Smooth muscle cell (in vitro differentiated cells): Measurements from ENCODE around the gene MEAF6. TPM values are rescaled to one million over a fixed set of nuclear protein-coding genes. Genes with fewer than 3 reads are reported as not detected.

ENCODE experiments used
- DNase-seq: peaks from one replicate; lab custom pipeline; 2025; ENCODE audit not compliant: unreplicated experiment; lab: John Stamatoyannopoulos, UW
- H2AFZ ChIP-seq: fragments of 200-600 bp; sonication (generic); 2 replicates; pipeline ENCODE4 v1.6.0; 2016; ENCODE audit warnings: antibody characterized with exemption, low read depth, mild to moderate bottlenecking
- H3F3A ChIP-seq: fragments of 200-600 bp; sonication (generic); 2 replicates; pipeline ENCODE4 v1.6.0; 2017; ENCODE audit warnings: antibody characterized with exemption, low read depth
- H3K27ac ChIP-seq: fragments of 200-600 bp; sonication (generic); 2 replicates; pipeline ENCODE4 v1.5.1; 2016; ENCODE audit warnings: low read depth, mild to moderate bottlenecking
- H3K27me3 ChIP-seq: fragments of 200-600 bp; sonication (generic); 2 replicates; pipeline ENCODE4 v1.6.1; 2016; ENCODE audit warnings: low read depth, mild to moderate bottlenecking
- H3K36me3 ChIP-seq: fragments of 200-600 bp; sonication (generic); 2 replicates; pipeline ENCODE4 v1.5.1; 2016; ENCODE audit warnings: low read depth
- H3K4me1 ChIP-seq: fragments of 200-600 bp; sonication (generic); 2 replicates; pipeline ENCODE4 v1.5.1; 2016; ENCODE audit warnings: low read depth
- H3K4me2 ChIP-seq: fragments of 200-600 bp; sonication (generic); 2 replicates; pipeline ENCODE4 v1.6.0; 2016; ENCODE audit warnings: mild to moderate bottlenecking
- H3K4me3 ChIP-seq: fragments of 200-600 bp; sonication (generic); 2 replicates; pipeline ENCODE4 v1.5.1; 2016; ENCODE audit warnings: mild to moderate bottlenecking
- H3K79me2 ChIP-seq: fragments of 200-600 bp; sonication (generic); 2 replicates; pipeline ENCODE4 v1.6.0; 2016; ENCODE audit warnings: low read depth, mild to moderate bottlenecking
- H3K9ac ChIP-seq: fragments of 200-600 bp; sonication (generic); 2 replicates; pipeline ENCODE4 v1.6.0; 2016; ENCODE audit warnings: low read depth
- H3K9me3 ChIP-seq: fragments of 200-600 bp; sonication (generic); replicated peaks from 2 replicates; pipeline ENCODE4 v1.5.1; 2016; ENCODE audit warnings: low read depth
- H4K20me1 ChIP-seq: fragments of 200-600 bp; sonication (generic); 2 replicates; pipeline ENCODE4 v1.6.0; 2016; ENCODE audit warnings: low read depth
- CTCF ChIP-seq: fragments of 200-600 bp; sonication (generic); IDR thresholded peaks from 2 replicates; pipeline ENCODE4 v1.5.1; 2017; ENCODE audit warnings: borderline replicate concordance, mild to moderate bottlenecking, antibody characterized with exemption; ENCODE audit not compliant: insufficient read depth, poor library complexity, severe bottlenecking
- WGBS: methylation state at CpG from one replicate; pipeline ENCODE4 v1.1.7; 2016; ENCODE audit warnings: low lambda C conversion rate; 5-methylcytosine and 5-hydroxymethylcytosine counted together
- polyA plus RNA-seq: library from polyadenylated mRNA; unstranded; fragments of >200 nt; fragmentation: Nextera tagmentation; extraction: Ambion mirVana; gene quantifications from 2 replicates; pipeline ENCODE4 v1.2.1, GENCODE V29; 2016
- total RNA-seq: library from RNA; depleted of rRNA; stranded (reverse); fragments of >200 nt; gene quantifications from 2 replicates; pipeline ENCODE4 v1.2.3, GENCODE V29; 2014

Gene MEAF6
- total and polyA plus RNA-seq, 2 experiments from 2014 or later = 58.8 to 87.6 TPM

GRCh38 chr1:37455516-37455915, 59.0 kb downstream of the MEAF6 start:
- Histone ChIP-seq H3K9ac (no peak overlapping the region), H3K79me2 (no peaks in the 10 kb centered on the region), H3F3A (no peaks in the 10 kb centered on the region), H3K9me3 (no peaks in the 10 kb centered on the region), H3K27me3 (no peaks in the 10 kb centered on the region), H3K36me3 (no peaks in the 10 kb centered on the region), H3K4me2 (no peak overlapping the region), H2AFZ (no peak overlapping the region), H3K27ac (no peak overlapping the region), H4K20me1 (no peaks in the 10 kb centered on the region), H3K4me1 (no peaks in the 10 kb centered on the region), H3K4me3 (no peak overlapping the region)
- no peak for TF ChIP-seq CTCF
- no peak for DNase-seq
- WGBS = 92% methylated on average over 10 of the region's 10 CpGs

- no peak overlapping the region for H3K27ac ChIP-seq
- H3K4me1 ChIP-seq = no peaks in the 10 kb centered on the region
- 79% methylated on average over 7 of the region's 7 CpGs for WGBS
- H3K9me3 ChIP-seq = no peaks in the 10 kb centered on the region
- H4K20me1 ChIP-seq = no peaks in the 10 kb centered on the region
- H3K4me2 ChIP-seq = no peak overlapping the region
- no peaks in the 10 kb centered on the region for H3F3A ChIP-seq
- H3K4me3 ChIP-seq = no peak overlapping the region
- no peak overlapping the region for H3K9ac ChIP-seq
- no peak for TF ChIP-seq CTCF
- no peaks in the 10 kb centered on the region for H3K27me3 ChIP-seq
- no peak overlapping the region for H2AFZ ChIP-seq
- no peaks in the 10 kb centered on the region for H3K36me3 ChIP-seq
- no peaks in the 10 kb centered on the region for H3K79me2 ChIP-seq
- no peak for DNase-seq
Observed at GRCh38 chr1:37453647-37454046, 60.9 kb downstream of the MEAF6 start.

DNA sequence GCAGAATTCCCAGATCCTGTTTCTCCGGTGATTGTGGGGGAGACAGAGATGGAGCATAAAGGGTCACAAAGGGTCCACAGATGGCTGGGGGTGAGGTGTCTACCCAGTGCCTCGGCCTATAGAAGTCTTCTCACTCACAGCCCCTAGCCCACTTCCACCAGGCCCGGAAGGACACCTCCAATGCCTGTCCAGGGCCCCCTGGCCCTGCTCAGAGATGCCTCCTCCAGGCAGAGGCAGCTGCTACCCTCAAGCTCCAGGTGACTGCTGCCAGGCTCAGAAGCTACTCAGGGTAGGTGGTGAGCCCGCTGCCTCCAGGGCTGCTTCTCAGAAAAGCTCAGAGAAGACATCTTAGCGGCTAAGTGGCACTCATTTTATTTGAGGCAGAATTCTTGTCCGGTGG, 62.1 kb downstream of the MEAF6 start:
- H2AFZ ChIP-seq = no peak overlapping the region
- no peaks in the 10 kb centered on the region for H4K20me1 ChIP-seq
- no peaks in the 10 kb centered on the region for H3F3A ChIP-seq
- no peak overlapping the region for H3K4me3 ChIP-seq
- H3K79me2 ChIP-seq = no peaks in the 10 kb centered on the region
- H3K4me1 ChIP-seq = no peaks in the 10 kb centered on the region
- H3K36me3 ChIP-seq = no peaks in the 10 kb centered on the region
- DNase-seq = no peak
- H3K27me3 ChIP-seq = no peaks in the 10 kb centered on the region
- H3K4me2 ChIP-seq = no peak overlapping the region
- WGBS = 56% methylated on average over 6 of the region's 6 CpGs
- TF ChIP-seq CTCF = no peak
- H3K9me3 ChIP-seq = no peaks in the 10 kb centered on the region
- no peak overlapping the region for H3K9ac ChIP-seq
- no peak overlapping the region for H3K27ac ChIP-seq

DNA sequence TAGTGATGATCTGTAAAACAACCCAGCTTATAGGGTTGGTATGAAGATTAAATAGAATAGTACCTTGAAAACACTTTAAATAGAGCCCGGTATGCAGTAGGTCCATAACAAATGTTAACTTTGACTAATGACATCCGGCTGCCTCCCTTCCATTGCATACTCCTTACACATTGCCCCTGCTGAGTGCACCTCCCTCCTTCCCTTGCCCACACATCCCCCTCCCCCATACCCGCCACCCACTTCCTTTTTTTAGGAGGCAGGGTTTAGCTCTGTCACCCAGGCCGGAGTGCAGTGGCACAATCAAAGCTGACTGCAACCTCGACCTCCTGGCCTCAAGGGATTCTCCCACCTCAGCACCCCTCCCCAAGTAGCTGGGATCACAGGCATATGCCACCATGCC, 64.6 kb downstream of the MEAF6 start:
- DNase-seq = no peak
- Histone ChIP-seq H3K9me3 (no peaks in the 10 kb centered on the region), H3K4me3 (no peak overlapping the region), H3K9ac (no peak overlapping the region), H3K36me3 (no peaks in the 10 kb centered on the region), H3K4me1 (no peaks in the 10 kb centered on the region), H3K79me2 (no peaks in the 10 kb centered on the region), H4K20me1 (no peaks in the 10 kb centered on the region), H3K4me2 (no peak overlapping the region), H3K27me3 (peaks cover 8% of the 10 kb centered on the region), H3F3A (no peaks in the 10 kb centered on the region), H2AFZ (no peak overlapping the region), H3K27ac (no peak overlapping the region)
- TF ChIP-seq CTCF = no peak
- WGBS = 41% methylated on average over 5 of the region's 5 CpGs
